ENCODE results near the gene IFNA10. TPM values are rescaled to one million over a fixed set of nuclear protein-coding genes. Genes with fewer than 3 reads are reported as not detected.
"Not testable (repeated sequence)": the region's sequence is repeated elsewhere in the genome, so short reads cannot be mapped to it uniquely, and the experiment has no call there.

IFNA10 gene
- total and polyA plus RNA-seq, 2 experiments from 2014 or later = not detected

DNA sequence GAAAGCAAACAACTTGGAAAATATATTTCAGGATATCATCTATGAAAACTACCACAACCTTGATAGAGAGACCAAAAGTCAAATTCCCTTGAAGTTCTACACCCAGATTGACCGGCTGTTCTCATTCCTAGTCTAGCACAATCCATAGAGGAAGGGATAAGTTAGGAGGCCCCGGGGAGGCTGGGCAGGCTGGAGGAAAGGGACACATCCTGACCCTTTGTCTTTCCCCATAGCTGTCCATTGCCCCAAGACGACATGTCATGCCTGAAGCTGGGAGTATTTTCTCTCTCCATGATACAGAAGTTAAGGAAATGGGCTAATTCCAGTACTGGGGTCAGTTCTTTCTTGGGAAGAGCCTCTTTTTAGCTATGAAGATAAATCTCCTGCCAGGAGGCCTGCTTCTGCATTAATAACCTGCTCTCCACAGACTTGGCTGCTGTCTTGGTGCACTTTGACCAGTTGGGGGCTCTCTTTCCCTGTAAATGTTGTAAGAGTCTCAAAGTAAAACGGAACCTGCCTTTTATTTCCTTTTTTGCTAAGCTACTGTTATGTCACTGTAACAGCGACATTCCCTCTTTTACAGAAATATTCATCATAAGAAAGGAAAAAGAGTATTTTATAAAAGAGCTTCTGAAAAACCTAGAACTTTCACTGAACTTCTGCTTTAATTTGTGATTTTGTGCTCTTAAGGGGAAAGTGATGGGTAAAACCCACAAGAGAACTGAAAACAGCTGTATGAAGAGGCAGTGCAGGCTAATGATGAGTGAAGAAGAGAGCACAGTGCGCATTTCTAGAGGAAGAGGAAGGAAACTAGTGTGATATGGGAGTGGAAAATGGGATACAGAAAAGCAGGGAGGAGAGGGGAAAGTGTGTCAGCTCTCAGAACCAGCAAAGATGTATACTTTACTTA is 11.8 kb downstream of the IFNA10 start:
- not testable (repeated sequence) for H3K4me3 ChIP-seq; H3K27ac ChIP-seq; H3K9me3 ChIP-seq (ENCODE audit: low read depth); H3K36me3 ChIP-seq; H3K27me3 ChIP-seq; H3K4me1 ChIP-seq (ENCODE audit: low read depth)
- peak; percentile 21 to 25 for DNase-seq (ENCODE audit: low read depth in 1 of 2, low spot score in 1 of 2)
- TF ChIP-seq, protein P1, sequence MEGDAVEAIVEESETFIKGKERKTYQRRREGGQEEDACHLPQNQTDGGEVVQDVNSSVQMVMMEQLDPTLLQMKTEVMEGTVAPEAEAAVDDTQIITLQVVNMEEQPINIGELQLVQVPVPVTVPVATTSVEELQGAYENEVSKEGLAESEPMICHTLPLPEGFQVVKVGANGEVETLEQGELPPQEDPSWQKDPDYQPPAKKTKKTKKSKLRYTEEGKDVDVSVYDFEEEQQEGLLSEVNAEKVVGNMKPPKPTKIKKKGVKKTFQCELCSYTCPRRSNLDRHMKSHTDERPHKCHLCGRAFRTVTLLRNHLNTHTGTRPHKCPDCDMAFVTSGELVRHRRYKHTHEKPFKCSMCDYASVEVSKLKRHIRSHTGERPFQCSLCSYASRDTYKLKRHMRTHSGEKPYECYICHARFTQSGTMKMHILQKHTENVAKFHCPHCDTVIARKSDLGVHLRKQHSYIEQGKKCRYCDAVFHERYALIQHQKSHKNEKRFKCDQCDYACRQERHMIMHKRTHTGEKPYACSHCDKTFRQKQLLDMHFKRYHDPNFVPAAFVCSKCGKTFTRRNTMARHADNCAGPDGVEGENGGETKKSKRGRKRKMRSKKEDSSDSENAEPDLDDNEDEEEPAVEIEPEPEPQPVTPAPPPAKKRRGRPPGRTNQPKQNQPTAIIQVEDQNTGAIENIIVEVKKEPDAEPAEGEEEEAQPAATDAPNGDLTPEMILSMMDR (IDR thresholded peaks at IDR 0.05; ENCODE audit: low read depth, low read length) = peak; percentile 59

DNA sequence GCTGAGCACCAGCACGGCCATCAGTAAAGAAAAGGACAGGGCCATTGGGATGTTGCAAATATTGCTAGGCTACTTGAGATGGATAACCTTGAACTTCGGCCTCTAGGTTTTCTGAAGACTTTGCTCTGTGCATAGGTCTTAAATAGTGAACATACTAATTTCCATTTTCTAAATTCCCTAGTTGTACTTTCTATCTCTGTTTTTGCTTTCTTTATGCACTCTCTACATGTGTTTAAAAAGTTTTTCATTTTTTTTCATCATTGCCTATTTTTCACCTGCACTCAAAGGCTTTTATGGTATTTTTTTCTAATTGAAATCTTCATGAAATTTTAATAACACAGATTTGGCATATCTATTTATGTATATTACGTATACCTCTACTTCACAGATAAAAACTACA is 19.5 kb downstream of the IFNA10 start, which contains the start of gene IFNA4:
TSS of gene IFNA4 (minus strand) at position 101 of the 400 bp plus-strand sequence. CDS start at position 45, 56 bp downstream.
- not testable (repeated sequence) for H3K9me3 ChIP-seq (ENCODE audit: low read depth); H3K27me3 ChIP-seq; H3K4me3 ChIP-seq

GRCh38 chr9:21182810-21183736 is 23.9 kb downstream of the IFNA10 start:
- not testable (repeated sequence) for H3K36me3 ChIP-seq
- peak; percentile 17 to 24 for DNase-seq (ENCODE audit: low read depth in 1 of 2, low spot score in 1 of 2)
- TF ChIP-seq, protein P1 (IDR thresholded peaks at IDR 0.05; ENCODE audit: low read depth, low read length) = peak; percentile 59

More for the DNA sequence above, 19.5 kb downstream of the IFNA10 start, which contains the start of gene IFNA4:
- DNase-seq (ENCODE audit: low read depth in 1 of 2, low spot score in 1 of 2); H3K4me1 ChIP-seq (ENCODE audit: low read depth); H3K36me3 ChIP-seq; H3K27ac ChIP-seq: not testable (repeated sequence)

DNA sequence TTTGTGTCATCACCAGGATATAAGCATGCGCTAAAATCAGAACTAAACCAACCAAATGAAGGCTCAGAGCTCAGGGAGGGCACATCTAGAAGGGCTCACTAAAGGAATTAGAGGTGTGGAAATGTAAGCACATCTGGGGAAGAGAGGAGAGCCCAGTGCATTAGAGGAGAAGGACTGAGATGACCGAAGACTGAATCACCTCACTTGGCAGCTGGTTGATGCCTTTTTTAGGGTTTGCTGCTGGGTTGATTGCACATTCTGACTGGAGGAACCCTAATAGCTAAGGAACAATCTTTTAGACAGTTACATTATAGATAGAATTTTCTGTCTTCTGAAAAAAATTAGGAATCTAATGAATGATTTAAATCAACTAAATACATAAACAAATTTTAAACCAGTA is 32.3 kb downstream of the IFNA10 start:
- no peak overlapping the region for H3K27ac ChIP-seq
- no peaks in the 10 kb centered on the region for H3K4me1 ChIP-seq (ENCODE audit: low read depth)
- H3K4me3 ChIP-seq = no peak overlapping the region
- no peaks in the 10 kb centered on the region for H3K9me3 ChIP-seq (ENCODE audit: low read depth)
- H3K27me3 ChIP-seq = no peaks in the 10 kb centered on the region
- H3K36me3 ChIP-seq = no peaks in the 10 kb centered on the region
- TF ChIP-seq, protein P1 (IDR thresholded peaks at IDR 0.05; ENCODE audit: low read depth, low read length) = no peak
- no peak for DNase-seq (ENCODE audit: low read depth in 1 of 2, low spot score in 1 of 2)

More at GRCh38 chr9:21182810-21183736, 23.9 kb downstream of the IFNA10 start:
- not testable (repeated sequence) for H3K4me1 ChIP-seq (ENCODE audit: low read depth); H3K27me3 ChIP-seq; H3K9me3 ChIP-seq (ENCODE audit: low read depth); H3K4me3 ChIP-seq; H3K27ac ChIP-seq

DNA sequence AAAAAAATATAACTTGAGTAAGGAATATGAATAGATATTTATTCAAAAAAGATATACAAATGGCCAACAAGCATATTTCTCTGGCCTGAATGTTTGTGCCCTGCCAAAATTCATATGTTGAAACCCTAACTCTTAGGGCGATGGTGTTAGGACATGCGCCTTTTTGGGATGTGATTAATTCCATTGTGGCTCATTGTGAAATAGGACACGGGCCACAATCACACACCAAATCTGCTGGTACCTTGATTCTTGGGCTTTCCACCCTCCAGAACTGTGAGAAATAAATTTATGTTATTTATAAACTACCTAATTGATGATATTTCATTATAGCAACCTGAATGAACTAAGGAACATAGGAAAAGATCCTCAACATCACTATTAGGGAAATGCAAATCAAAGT is 34.8 kb downstream of the IFNA10 start:
- no peaks in the 10 kb centered on the region for H3K4me1 ChIP-seq (ENCODE audit: low read depth)
- H3K27ac ChIP-seq = no peak overlapping the region
- TF ChIP-seq, protein P1 (IDR thresholded peaks at IDR 0.05; ENCODE audit: low read depth, low read length) = no peak

More for the DNA sequence above, 34.8 kb downstream of the IFNA10 start:
- Histone ChIP-seq H3K4me3 (no peak overlapping the region), H3K27me3 (no peaks in the 10 kb centered on the region), H3K36me3 (no peaks in the 10 kb centered on the region), H3K9me3 (ENCODE audit: low read depth) (no peaks in the 10 kb centered on the region)
- DNase-seq (ENCODE audit: low read depth in 1 of 2, low spot score in 1 of 2) = no peak
